GM12864 (cell line): ENCODE measurements around the gene ZNF165.

Source experiments
- DNase-seq: peaks from one replicate; pipeline ENCODE4 v3.0.0-alpha.2; 2011; ENCODE audit warnings: low read depth
- H3K4me3 ChIP-seq: 2 replicates; pipeline ENCODE4 v1.5.1; 2011; ENCODE audit warnings: mild to moderate bottlenecking, low read depth, low read length, control low read depth
- CTCF ChIP-seq: IDR thresholded peaks from 2 replicates; pipeline ENCODE4 v1.5.1; 2011; ENCODE audit warnings: low read depth, mild to moderate bottlenecking, moderate library complexity, low read length, control low read depth, inconsistent platforms; ENCODE audit errors: missing control alignments

Gene ZNF165

GRCh38 chr6:28104392-28105244, 24.2 kb downstream of the ZNF165 start:
- TF ChIP-seq CTCF, result peak; percentile 67
- peak; percentile 77 for DNase-seq
- H3K4me3 ChIP-seq, result peak overlapping the region; percentile 68

DNA sequence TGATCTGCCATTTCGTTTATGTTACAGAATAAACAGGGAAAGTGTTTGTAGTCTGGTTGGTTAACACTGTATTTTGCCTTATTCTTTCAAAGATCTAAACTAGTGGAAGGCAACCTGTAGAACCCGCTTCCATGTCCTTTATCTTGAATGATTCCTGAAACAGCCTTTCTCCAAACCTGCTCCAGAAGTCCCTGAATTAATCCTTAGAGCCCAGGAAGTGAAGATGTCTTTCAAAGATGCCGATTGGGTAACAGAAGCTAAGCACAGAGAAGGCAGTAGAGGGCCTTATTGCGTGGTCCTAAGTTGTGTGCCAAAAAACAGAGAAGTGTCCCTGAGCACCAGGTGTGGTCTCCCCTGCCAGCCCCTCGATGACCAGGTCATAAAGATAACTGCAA, 24.9 kb downstream of the ZNF165 start:
- H3K4me3 ChIP-seq, result peak overlapping the region; percentile 68
- DNase-seq, result no peak
- TF ChIP-seq CTCF, result no peak

DNA sequence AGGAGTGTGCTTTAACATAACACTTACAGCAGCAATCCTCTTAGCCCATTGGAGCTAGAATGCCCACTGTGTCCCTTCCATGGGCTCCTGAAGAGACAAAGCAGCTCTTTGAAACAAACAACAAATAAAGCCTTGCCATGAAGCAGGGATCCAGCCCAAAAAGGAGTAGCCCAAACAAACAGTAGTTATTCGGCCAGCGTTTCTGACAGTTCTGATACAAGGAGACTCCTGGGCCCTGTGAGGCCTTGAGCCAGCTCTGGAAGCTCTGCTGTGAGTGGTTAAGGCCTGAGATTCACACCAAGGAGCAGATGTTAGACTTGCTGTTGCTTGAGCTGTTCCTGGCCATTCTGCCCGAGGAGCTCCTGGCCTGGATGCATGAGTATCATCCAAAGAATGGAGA, 27.1 kb downstream of the ZNF165 start:
- no peak for DNase-seq
- no peak for TF ChIP-seq CTCF
- no peak overlapping the region for H3K4me3 ChIP-seq

DNA sequence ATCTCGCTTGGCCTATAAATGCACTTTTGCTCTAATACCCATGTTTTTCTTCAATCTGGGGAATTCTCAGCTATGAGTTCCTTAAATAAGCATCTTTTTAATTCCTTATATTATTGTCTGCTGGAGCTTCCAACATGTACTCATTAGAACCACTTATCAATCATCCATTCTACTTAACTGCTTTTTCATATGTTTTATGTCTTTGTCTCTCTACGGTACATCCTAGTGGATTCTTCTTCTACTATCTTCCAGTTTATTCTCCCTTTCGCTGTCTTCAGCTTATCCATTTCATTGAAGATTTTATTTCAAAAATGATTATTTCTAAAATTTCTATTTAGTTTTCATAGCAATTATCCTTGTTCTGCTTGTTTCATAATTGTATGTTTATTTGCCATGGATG, 31.6 kb downstream of the ZNF165 start:
- H3K4me3 ChIP-seq, result no peak overlapping the region
- no peak for DNase-seq
- TF ChIP-seq CTCF, result no peak

DNA sequence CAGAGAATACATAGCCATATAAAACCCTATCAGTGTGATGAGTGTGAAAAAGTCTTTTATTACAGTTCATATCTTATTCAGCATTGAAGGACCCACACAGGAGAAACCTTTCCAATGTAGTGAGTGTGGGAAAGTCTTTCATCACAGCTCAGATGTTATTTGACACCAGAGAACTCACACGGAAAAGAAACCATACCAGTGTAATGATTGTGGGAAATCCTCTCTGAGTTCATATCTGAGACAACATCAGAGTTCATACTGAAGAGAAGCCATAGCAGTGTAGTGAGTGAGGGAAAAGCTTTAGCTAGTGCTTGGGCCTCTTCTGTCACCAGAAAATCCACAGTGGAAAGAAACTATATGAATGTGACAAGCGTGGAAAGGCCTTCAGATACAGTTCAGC, 35.4 kb downstream of the ZNF165 start:
- no peak for TF ChIP-seq CTCF
- DNase-seq, result no peak
- H3K4me3 ChIP-seq, result no peak overlapping the region

DNA sequence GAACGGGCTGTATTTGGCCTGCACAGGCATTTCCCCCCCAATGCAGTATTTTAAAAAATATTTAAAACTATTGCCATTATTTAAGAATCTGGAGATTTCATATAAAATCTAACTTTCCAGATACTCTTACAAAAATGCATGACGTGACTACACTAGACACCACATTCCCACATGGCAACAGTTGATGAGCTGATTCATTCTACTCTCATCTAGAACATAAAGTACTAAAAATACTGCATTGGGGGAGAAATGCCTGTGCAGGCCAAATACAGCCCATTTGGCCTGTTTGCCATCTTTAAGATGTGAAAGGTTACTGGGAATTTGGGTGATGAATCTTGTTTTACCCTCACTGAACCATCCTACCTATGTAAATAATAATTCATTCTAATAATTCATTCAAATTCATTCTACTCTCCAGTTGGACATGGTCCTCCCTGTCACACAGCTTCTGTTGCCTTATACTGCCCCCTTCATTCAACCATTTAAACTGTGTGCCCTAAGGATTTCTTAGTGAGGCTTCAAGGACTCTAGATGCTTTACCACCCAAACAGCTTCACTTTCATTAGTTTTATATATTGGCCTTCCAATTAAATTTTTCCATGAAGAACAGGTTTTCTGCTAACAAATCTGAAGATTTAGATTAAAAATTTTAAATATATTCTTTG, 37.1 kb downstream of the ZNF165 start:
- no peak for DNase-seq
- peak; percentile 3 for TF ChIP-seq CTCF
- no peak overlapping the region for H3K4me3 ChIP-seq

DNA sequence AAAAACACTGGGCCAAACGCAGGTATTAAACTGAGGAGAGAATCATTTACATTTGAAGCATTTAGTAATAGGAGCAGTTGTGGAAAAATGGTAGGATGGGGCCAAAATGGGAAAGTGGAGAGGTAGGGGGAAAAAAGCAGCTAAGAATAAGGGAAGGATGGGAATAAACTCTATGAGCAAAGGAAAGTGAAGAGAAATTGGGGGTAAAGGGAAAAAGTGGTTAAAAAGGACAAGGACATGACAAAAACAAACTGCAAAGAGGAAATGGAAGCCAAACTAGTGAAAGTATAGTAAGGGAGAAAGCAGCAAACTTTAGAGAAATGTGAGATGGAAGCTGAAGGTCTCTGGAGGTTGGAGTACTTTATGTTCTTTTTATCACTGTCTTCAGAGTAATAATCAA, 37.8 kb downstream of the ZNF165 start:
- no peak overlapping the region for H3K4me3 ChIP-seq
- no peak for DNase-seq
- TF ChIP-seq CTCF, result no peak
